Subcutaneous adipose tissue (tissue), 4 donors: ENCODE data around the gene SERTAD4. TPM values are rescaled to one million over a fixed set of nuclear protein-coding genes. Genes with fewer than 3 reads are reported as not detected.

Experiments used
- CTCF ChIP-seq: fragments of 450-650 bp; IDR thresholded peaks from one replicate; pipeline ENCODE4 v1.5.1; 2016; ENCODE audit warnings: low read depth, mild to moderate bottlenecking, control low read depth, antibody characterized with exemption, moderate library complexity
- total RNA-seq, 4 donors: library from RNA; depleted of rRNA; stranded (reverse); fragments of >200 nt; gene quantifications; one replicate each; pipeline ENCODE4 v1.1.0, GENCODE V29; 2016

SERTAD4 gene
- total RNA-seq, 4 donors from 2014 or later = 0.85 to 5.1 (median 2.5) TPM

- no peak for TF ChIP-seq CTCF
Observed at GRCh38 chr1:210291786-210292230, 59.2 kb downstream of the SERTAD4 start.

GRCh38 chr1:210292231-210292871 is 59.8 kb downstream of the SERTAD4 start:
- no peak for TF ChIP-seq CTCF

- TF ChIP-seq CTCF = no peak
Observed at GRCh38 chr1:210293171-210293607, 60.6 kb downstream of the SERTAD4 start.

GRCh38 chr1:210294999-210295745 is 62.6 kb downstream of the SERTAD4 start:
- no peak for TF ChIP-seq CTCF

Other genes with a start within 250 kb of the SERTAD4 start
- gene HHAT, start 96.1 kb downstream of the SERTAD4 start, total RNA-seq = 1 to 10 TPM; 2.4 to 6.0 (median 4.4) TPM